Hypothalamus (tissue), 51 donors: ENCODE results near the gene LSAMP.
A peak's percentile ranks its signal among the peaks of the same experiment; 100 is the strongest.
"Not testable (repeated sequence)": the region's sequence is repeated elsewhere in the genome, so short reads cannot be mapped to it uniquely, and the experiment has no call there.

Experiments used
- DNase-seq, 51 donors: peaks; one replicate each; lab custom pipeline; 2025; lab: John Stamatoyannopoulos, UW

LSAMP gene

GRCh38 chr3:116253511-116253910, 191.8 kb downstream of the LSAMP start:
- no peak for DNase-seq

GRCh38 chr3:116247605-116248004, 197.7 kb downstream of the LSAMP start:
- no peak for DNase-seq

GRCh38 chr3:116246406-116246980, 198.8 kb downstream of the LSAMP start:
- DNase-seq, result no peak

GRCh38 chr3:116242825-116243224, 202.5 kb downstream of the LSAMP start:
- no peak for DNase-seq

- DNase-seq, result no peak
Measured at GRCh38 chr3:116241677-116242076, 203.6 kb downstream of the LSAMP start.

GRCh38 chr3:116240261-116240660, 205.0 kb downstream of the LSAMP start:
- no peak for DNase-seq

- no peak for DNase-seq
Measured at GRCh38 chr3:116238846-116239565, 206.3 kb downstream of the LSAMP start.

- no peak for DNase-seq
Measured at GRCh38 chr3:116233711-116234357, 211.5 kb downstream of the LSAMP start.

- DNase-seq, result no peak
Measured at GRCh38 chr3:116230431-116231020, 214.8 kb downstream of the LSAMP start.

GRCh38 chr3:116226266-116226665, 219.0 kb downstream of the LSAMP start:
- no peak for DNase-seq

GRCh38 chr3:116216761-116217160, 228.5 kb downstream of the LSAMP start:
- no peak for DNase-seq

GRCh38 chr3:116211901-116212300, 233.4 kb downstream of the LSAMP start:
- DNase-seq, result no peak

GRCh38 chr3:116208830-116209229, 236.5 kb downstream of the LSAMP start:
- DNase-seq, result not testable (repeated sequence)

- peak in 13 of 51 donors; percentile 0 to 68 (median 6) for DNase-seq
Measured at GRCh38 chr3:116200956-116201690, 244.2 kb downstream of the LSAMP start.

- DNase-seq, result no peak
Measured at GRCh38 chr3:116199063-116199462, 246.2 kb downstream of the LSAMP start.

GRCh38 chr3:116198087-116198486, 247.2 kb downstream of the LSAMP start:
- DNase-seq, result no peak

- no peak for DNase-seq
Measured at GRCh38 chr3:116192464-116192863, 252.8 kb downstream of the LSAMP start.

GRCh38 chr3:116191409-116191808, 253.9 kb downstream of the LSAMP start:
- DNase-seq, result no peak

GRCh38 chr3:116190095-116190494, 255.2 kb downstream of the LSAMP start:
- no peak for DNase-seq

GRCh38 chr3:116188231-116188785, 257.0 kb downstream of the LSAMP start:
- DNase-seq, result no peak

GRCh38 chr3:116186049-116186448, 259.2 kb downstream of the LSAMP start:
- DNase-seq, result no peak
